ENCODE data around the gene SKI.
A peak's percentile ranks its signal among the peaks of the same experiment; 100 is the strongest.

The SKI gene

GRCh38 chr1:2228694-2229036 is 546 bp downstream of the SKI start:
- DNase-seq = no peak

DNA sequence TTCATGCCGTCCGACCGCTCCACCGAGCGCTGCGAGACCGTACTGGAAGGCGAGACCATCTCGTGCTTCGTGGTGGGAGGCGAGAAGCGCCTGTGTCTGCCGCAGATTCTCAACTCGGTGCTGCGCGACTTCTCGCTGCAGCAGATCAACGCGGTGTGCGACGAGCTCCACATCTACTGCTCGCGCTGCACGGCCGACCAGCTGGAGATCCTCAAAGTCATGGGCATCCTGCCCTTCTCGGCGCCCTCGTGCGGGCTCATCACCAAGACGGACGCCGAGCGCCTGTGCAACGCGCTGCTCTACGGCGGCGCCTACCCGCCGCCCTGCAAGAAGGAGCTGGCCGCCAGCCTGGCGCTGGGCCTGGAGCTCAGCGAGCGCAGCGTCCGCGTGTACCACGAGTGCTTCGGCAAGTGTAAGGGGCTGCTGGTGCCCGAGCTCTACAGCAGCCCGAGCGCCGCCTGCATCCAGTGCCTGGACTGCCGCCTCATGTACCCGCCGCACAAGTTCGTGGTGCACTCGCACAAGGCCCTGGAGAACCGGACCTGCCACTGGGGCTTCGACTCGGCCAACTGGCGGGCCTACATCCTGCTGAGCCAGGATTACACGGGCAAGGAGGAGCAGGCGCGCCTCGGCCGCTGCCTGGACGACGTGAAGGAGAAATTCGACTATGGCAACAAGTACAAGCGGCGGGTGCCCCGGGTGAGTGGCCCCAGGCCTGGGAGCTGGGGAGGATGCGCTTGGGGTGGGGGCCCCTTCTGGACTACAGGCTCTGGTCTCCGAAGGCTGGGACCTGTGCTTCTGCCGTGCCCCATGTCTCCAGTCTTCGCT is 1.1 kb downstream of the SKI start:
- peak in 54 of 58 donors; percentile 44 to 87 (median 71) for DNase-seq

DNA sequence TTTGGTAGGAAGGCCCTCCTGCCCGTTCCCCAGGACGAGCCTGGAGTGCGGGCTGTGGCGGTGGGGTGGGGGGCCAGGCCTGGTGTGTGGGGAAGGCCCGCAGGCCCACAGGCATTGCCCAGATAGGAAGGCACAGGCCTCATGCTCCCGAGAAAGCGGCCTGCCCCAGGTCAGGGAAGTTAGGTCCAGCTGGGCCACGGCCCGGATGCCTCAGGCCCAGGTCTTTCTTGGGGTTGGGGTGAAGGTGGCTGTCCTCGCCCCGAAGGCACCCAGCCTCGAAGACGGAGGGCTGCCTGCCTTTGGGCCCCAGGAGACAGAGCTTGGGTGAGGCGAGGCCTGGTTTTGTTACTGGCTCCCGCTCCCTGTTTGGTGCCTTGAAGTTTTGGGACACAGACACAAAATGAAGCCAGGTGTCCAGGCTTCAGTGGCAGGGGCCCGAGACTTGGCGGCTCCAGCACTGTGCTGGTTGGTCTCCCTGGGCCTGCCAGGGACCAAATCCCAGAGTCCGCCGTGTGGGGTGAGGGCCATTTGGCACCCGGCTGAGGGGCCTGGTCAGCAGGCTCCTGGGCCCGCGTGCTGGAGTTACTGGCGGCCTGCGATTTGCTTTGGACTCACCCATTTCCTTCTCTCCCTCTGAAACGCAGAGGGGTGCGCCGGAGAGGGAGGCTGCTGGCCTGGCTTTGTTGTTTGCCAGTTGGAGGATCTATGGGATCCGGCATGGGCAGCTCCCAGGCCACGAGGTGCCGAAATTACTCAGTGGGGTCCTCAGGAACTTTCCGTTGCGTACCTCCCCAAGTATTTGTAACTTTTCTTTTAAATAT is 2.0 kb downstream of the SKI start:
- DNase-seq = peak in 37 of 58 donors; percentile 22 to 78 (median 58)

DNA sequence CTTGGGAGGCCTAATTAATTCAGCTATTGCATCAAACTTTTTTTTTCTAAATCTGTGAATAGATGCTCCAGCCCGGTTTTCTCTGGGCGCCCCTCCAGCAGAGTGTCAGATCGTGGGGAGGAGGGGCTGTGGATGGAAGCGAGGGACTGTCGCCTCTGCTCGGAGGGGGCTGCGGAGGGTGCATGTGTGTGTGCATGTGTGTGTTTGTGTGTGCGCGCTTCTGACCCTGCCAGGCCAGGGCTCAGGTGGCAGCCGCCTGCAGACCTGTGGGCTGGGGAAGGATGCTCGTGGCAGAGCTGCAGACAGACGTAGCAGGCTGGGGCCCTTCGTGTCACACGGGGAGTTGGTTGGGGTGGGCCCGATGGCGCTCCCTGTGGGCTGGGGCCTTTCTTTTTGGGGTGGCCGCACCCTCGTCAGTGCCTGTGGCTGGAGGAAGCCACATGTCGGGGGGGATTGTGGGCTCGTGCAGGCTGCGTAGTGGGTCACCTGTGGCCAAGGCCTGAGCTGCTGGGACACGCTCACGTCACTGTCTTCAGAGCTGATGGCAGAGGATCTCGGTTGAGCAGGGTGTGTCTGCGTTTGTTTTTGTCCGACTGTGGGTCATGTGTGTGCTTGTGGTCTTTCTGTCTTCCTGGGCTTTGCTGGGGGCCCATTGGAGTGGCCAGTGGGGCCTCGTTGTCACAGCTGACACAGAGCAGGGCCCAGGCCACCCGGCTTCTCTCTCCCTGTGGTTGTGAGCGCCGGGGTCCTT is 2.8 kb downstream of the SKI start:
- peak in 49 of 58 donors; percentile 25 to 78 (median 60) for DNase-seq

DNA sequence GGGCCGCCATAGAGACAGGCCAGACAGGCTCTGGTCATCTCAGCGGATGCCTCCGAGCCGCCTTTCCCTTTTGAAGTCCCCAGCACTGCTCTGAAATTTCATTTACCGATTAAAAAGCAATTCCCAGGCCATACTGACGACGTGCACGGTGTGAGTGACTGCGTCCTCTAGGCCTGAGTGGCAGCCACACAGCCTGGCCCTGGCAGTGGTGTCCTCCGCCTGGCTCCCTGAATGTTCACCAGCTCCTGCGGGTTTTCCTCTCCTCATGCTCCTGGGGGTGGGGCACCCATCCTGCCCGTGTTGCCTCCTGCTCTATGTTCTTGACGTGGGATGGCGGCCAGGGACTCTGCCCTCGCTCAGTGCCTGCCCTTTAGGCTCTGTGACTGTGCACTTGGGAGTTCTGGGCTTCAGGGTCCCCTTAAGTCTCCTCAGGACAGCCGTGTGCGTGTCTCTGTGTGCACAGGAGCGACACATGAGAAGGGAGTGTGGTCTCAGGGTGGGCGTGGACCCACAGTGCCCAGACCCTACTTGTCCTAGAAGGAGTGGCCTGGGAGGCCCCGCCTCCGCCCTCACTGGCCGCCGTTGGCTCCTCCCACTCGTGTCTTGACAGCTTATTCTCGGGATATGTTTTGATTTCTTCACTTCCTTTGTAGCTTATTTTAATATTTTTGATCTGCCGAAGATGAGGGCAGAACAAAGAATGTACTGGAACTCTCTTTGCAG is 3.6 kb downstream of the SKI start:
- peak in 48 of 58 donors; percentile 20 to 77 (median 50) for DNase-seq

DNA sequence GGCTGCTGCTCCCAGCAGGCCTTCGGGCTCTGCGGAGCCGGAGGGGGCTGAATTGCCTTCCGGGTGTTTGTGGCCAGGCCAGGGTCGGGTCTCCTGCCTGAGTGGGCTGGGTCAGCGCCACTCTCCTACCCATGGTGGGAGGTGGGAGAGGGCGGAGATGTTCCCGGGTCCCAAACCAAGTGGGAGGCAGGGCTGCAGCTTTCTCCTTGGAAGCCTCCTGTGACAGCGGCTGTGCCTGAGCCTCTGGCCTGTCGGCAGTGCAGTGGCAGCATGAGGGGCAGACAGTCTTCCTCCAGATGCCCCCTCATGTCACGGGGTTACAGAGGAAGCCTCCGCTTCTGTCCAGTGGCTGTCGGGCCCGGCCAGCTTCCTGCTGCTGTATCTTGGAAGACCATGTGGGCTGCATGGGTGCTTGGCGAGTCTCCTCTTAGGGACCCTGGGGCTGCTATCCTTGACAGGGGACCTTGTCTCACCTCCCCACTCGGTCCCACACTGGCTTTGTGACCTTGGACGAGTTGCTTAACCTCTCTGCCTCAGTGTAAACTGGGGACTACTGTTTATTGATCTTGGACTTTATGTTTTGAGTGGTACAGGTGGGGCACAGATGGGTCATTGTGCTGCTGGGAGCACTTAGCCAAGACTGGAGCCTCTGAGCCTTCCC is 4.3 kb downstream of the SKI start:
- no peak for DNase-seq

DNA sequence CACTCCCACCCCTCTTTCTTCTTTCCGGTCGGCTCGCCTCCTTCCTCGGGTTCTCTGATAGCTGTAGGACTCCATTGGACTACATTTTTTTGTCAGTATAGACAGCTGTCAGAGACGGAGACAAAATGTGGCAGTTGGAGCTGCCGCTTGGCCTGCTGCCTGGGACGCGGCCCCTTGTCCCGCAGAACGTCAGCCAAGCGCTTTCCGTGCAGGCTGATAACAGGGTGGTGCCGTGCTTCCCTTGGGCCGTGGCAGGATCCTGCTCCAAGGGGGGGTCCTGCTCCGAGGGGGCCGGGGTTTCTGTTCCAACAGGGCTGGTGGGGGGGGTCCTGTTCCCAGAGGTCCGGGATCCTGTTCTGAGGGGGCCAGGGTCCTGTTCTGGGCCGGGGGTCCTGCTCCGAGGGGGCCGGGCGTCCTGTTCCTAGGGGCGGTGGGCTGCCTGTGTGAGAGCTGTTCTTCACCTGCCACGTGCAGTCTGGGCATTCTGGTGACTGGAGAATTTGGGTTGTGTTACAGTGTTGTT is 4.9 kb downstream of the SKI start:
- no peak for DNase-seq

DNA sequence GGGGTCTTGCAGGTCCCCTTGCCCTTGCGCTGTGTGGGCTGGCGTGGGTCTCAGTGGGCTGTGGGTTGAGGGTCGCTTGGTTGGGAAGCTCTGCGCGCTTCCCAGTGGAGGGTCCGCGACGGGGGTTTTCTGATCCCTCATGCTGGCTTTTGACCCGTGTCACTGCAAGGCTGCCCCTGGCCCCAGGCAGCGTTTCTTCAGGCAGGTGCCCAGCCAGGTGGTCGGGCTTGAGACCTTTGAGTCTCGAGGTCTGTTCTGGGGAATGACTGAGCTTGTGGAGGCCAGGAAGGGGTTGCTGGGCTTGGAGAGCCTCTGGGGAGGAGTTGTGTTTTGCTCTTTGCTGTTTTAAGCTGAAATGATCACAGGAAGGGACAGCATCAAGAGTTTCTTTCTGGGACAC is 5.3 kb downstream of the SKI start:
- DNase-seq = no peak

DNA sequence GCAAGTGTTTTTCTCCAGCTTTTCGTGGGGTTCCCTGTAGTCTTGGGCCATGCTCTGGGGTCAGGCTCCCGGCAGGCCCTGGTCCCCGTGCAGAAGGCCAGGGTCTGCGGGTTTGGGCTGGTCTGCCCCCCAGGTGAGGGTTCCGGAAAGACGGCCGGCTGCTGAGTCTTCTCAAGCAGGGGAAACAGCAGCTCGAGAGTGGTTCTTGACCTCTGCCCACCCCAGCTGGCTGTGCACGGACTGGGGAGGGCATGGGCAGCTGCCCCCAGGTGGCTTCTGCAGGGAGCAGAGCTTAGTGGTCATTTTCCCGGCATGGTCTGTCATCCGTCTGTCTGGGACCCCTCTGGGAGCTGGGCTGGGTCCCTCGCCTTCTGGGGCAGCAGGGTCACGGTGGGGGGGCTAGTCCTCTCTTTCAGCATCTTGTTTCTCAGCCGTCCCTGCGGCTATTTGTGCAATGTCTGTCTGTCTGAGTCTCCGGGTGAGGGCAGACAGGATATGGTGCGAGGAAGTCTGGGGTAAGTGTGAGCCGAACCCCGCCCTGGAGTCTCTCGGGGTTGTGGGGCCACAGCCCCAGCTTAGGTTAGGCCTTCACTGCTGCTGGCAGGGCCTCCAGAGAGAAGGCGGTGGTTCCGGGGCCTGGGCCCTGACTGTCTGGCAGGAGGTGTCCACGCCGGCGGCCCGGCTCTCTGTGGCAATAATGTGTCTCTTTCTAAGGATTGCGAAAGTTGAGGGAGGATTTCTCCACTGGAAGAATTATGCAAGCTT is 6.1 kb downstream of the SKI start:
- DNase-seq = peak in 45 of 58 donors; percentile 22 to 83 (median 55)

- DNase-seq = peak in 1 of 58 donors; percentile 68
These were observed 6.6 kb downstream of the SKI start for GRCh38 chr1:2234762-2235113.

GRCh38 chr1:2235300-2235998 is 7.3 kb downstream of the SKI start:
- DNase-seq = no peak

DNA sequence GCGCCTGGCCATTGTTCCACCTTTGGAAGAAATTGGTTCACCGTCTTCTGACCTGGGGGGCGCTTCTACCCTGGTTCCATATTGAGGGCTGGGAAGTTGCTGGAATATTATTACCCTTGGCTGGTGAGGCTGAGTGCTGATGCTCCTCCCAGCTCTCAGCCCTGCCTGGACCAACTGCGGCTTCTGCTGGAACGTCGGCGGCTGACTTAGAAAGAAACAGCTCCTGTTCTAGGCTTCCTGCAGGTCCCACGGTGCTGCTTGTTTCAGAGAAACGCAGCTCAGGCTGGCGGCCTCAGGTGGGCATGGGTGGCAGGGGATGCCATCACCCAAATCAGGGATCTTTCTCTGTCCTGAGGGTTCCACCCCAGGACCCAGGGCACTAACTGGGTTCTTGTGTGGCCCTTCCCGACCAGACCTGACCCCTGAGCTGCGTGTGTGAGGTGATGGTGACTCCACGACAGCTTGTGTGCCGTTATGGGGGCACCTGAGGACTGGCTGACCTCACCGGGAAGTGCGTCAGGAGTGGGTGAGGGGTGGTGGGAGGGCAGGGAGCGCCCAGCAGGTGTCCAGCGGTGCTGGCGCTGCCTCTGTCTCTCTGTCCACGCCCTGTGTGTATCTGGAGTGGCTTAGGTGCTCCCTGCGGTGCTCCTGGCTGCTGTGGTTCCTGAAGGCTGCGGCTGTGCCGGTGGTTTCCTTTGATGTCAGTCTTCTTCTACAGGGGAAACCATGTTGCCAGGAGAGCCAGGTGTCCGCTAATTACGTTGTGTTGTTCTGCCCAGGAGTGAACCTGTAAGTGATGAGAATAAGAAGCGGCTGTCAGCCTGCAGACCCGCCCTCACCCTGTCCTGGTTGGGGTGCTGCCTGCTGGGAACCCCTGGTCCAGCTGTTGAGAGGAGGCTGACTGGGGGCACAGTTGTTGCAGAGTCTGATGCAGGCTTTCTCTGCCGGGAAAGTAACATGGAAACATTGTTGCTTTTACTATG is 8.9 kb downstream of the SKI start:
- no peak for DNase-seq

DNA sequence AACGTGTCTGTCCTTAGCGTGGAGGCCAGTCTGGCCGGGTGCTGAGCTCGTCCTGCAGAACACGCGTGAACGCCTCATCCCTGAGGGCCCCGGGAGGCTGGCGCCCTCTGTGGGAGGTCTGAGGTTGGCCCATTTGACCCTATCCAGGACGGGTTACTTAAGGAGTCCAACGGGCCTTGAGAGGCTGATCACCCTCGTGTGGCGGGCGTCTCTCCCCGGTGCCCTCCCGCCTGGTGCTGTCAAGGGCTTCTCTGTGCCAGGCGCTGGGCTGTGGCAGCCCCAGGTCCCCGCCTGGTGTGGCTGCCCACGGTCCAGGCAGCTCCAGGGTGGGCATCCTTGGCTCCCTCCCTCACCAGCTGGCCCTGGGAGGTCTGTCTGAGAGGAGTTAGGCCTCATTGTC is 9.7 kb downstream of the SKI start:
- peak in 5 of 58 donors; percentile 22 to 45 (median 36) for DNase-seq

GRCh38 chr1:2238361-2239012 is 10.4 kb downstream of the SKI start:
- no peak for DNase-seq

DNA sequence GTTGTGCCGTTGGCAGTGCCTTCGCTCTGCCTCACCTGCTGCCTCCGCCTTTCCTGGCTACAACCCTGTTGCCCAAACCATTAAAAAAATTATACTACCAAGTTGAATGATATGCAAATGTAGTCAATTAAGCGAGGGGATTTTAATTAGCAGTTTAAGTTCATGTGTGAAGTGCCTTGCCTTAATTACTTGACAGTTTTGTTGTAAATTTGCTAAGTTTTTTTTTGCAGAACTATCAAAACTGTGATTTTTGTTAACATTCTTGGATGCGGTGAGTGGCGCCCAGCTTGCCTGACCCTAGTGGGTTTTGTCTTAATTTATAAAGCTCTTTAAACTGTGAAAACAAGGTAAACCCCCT is 10.9 kb downstream of the SKI start:
- DNase-seq = no peak

DNA sequence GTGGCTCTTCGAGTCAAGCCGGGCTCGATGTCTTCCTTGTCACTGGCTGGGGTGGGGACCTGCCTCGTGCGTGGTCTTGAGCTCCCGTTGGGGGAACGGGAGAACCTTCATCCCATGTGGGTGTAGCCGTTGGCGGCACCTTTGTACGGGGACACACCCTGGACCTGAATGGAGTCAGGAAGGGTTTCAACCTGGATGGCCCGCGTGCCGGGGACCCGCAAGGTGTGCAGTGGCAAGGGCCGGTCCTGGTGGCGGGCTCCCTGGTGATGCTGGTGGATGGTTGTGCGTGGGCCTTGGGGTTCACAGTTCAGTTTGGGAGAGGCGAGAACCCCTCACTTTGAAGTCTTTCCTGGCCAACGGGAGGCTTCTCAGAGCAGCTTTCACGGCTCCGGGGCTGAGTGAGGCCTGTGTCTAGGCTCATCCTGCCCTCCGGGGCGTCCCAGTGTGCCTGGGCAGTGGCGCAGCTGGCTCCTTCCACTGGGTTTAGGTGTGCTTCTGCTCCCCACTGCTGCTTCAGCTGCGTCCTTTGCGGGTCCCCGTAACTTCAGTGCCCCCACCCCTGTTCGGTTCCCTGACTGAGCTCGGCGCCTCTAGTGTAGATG is 11.4 kb downstream of the SKI start:
- DNase-seq = no peak

Data from anterior cingulate cortex (tissue), 58 donors.